GM06990 (cell line): ENCODE results near the gene CERT1.
"Not testable (repeated sequence)": the region's sequence is repeated elsewhere in the genome, so short reads cannot be mapped to it uniquely, and the experiment has no call there.

Experiments
- DNase-seq: peaks from one replicate; pipeline ENCODE4 v3.0.0-alpha.2; 2011; ENCODE audit not compliant: insufficient read length; ENCODE audit errors: extremely low read depth
- H3K27me3 ChIP-seq: replicated peaks from 2 replicates; pipeline ENCODE4 v1.6.0; 2011; ENCODE audit warnings: low read length; ENCODE audit not compliant: control insufficient read depth, insufficient read depth
- H3K36me3 ChIP-seq: 2 replicates; pipeline ENCODE4 v1.5.1; 2011; ENCODE audit warnings: low read length; ENCODE audit not compliant: control insufficient read depth, insufficient read depth
- H3K4me3 ChIP-seq: replicated peaks from 2 replicates; pipeline ENCODE4 v1.5.1; 2011; ENCODE audit warnings: low read depth, mild to moderate bottlenecking, control low read depth, low read length
- CTCF ChIP-seq: IDR thresholded peaks from 2 replicates; pipeline ENCODE4 v1.5.1; 2011; ENCODE audit warnings: low read length, control low read depth, mild to moderate bottlenecking, inconsistent platforms; ENCODE audit not compliant: insufficient read depth, poor library complexity, severe bottlenecking

Gene CERT1

GRCh38 chr5:75538211-75538610 lies 26.8 kb upstream of the CERT1 start:
- H3K36me3 ChIP-seq = no peaks in the 10 kb centered on the region; the same call in 1 of the 2 replicates
- H3K4me3 ChIP-seq = no peak overlapping the region
- no peak for TF ChIP-seq CTCF
- no peaks in the 10 kb centered on the region for H3K27me3 ChIP-seq
- DNase-seq = no peak

- no peak for DNase-seq
- TF ChIP-seq CTCF = no peak
- Histone ChIP-seq H3K4me3 (no peak overlapping the region), H3K36me3 (no peaks in the 10 kb centered on the region; the same call in 1 of the 2 replicates), H3K27me3 (no peaks in the 10 kb centered on the region)
Observed at GRCh38 chr5:75536694-75537360, 25.4 kb upstream of the CERT1 start.

- Histone ChIP-seq H3K36me3 (no peaks in the 10 kb centered on the region; the same call in 1 of the 2 replicates), H3K4me3 (no peak overlapping the region), H3K27me3 (no peaks in the 10 kb centered on the region)
- TF ChIP-seq CTCF = no peak
- DNase-seq = no peak
Observed at GRCh38 chr5:75536147-75536546, 24.7 kb upstream of the CERT1 start.

- no peaks in the 10 kb centered on the region for H3K27me3 ChIP-seq
- DNase-seq = no peak
- no peak overlapping the region for H3K4me3 ChIP-seq
- no peak for TF ChIP-seq CTCF
- H3K36me3 ChIP-seq = no peaks in the 10 kb centered on the region
Observed at GRCh38 chr5:75534734-75535133, 23.3 kb upstream of the CERT1 start.

- H3K36me3 ChIP-seq, H3K27me3 ChIP-seq, DNase-seq, H3K4me3 ChIP-seq: not testable (repeated sequence)
Observed at GRCh38 chr5:75533716-75534115, 22.3 kb upstream of the CERT1 start.

- TF ChIP-seq CTCF = no peak
Observed at GRCh38 chr5:75532190-75532589, 20.8 kb upstream of the CERT1 start.

More at GRCh38 chr5:75532190-75532589, 20.8 kb upstream of the CERT1 start:
- Histone ChIP-seq H3K27me3 (no peaks in the 10 kb centered on the region), H3K36me3 (peaks cover 2% of the 10 kb centered on the region; the same call in 1 of the 2 replicates), H3K4me3 (no peak overlapping the region)
- DNase-seq = no peak
